ENCODE results near the gene ABCG2.

ABCG2 gene

DNA sequence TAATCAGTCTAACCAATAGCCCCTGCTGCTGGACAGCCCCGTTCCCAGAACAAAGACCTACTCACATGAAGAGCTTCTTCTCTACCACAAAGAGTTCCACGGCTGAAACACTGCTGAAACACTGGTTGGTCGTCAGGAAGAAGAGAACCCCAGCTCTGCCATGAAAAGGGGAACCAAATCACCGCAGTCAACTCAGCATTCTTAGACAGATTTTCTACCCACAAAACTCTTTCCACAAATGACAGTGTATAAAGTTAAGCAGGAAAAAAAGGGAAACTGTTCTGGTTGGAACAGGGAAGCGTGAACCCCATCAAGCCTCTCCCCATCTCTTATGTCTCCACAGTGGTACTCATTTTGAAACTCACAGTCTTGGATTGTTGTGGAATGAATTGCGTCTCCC is 57.3 kb downstream of the ABCG2 start:
- TF ChIP-seq TAF1 (IDR thresholded peaks at IDR 0.05; ENCODE audit: borderline replicate concordance, insufficient read depth, low read length): no peak

DNA sequence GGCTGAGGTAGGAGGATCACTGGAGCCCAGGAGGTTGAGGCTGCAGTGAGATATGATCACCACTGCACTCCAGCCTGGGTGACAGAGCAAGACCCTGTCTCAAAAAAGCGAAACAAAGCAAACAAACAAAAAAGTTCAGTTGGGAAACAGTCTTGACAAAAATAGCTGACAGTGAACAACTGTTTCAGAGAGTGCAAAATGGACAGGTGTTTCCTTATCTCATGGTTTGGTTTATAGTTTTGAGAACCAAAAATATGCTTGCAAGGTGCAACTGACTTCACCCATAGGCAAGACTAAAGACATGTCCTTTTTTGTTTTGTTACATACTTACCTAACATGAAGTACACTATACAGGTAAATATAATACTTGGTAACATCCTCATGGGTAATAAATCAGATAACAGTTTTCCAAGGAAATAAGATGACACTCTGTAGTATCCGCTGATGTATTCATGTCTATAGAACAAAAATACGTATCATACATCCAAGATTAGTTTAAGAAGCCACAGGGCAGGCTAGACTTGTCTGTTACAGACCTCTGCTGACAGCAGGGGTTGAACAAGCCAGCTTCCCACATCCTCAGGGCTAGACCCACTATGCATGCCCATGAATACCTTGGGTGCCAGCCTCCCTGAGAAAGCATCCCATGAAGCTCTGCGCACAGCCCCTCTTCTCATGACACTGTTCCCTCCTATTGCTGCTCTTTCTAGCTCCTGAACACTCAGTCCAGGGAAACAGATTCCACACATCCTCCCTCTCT is 59.3 kb downstream of the ABCG2 start:
- TF ChIP-seq SIN3A (IDR thresholded peaks at IDR 0.05; ENCODE audit: borderline replicate concordance, insufficient read depth, low read length) (no peak), POLR2AphosphoS5 (IDR thresholded peaks at IDR 0.05; ENCODE audit: low read depth, low read length) (no peak), FOXP2 (optimal IDR thresholded peaks at IDR 0.05; ENCODE audit: borderline replicate concordance, extremely low read depth, extremely low read length, insufficient read depth) (no peak), TAF1 (IDR thresholded peaks at IDR 0.05; ENCODE audit: borderline replicate concordance, insufficient read depth, low read length) (no peak)
- TF ChIP-seq, protein P1, sequence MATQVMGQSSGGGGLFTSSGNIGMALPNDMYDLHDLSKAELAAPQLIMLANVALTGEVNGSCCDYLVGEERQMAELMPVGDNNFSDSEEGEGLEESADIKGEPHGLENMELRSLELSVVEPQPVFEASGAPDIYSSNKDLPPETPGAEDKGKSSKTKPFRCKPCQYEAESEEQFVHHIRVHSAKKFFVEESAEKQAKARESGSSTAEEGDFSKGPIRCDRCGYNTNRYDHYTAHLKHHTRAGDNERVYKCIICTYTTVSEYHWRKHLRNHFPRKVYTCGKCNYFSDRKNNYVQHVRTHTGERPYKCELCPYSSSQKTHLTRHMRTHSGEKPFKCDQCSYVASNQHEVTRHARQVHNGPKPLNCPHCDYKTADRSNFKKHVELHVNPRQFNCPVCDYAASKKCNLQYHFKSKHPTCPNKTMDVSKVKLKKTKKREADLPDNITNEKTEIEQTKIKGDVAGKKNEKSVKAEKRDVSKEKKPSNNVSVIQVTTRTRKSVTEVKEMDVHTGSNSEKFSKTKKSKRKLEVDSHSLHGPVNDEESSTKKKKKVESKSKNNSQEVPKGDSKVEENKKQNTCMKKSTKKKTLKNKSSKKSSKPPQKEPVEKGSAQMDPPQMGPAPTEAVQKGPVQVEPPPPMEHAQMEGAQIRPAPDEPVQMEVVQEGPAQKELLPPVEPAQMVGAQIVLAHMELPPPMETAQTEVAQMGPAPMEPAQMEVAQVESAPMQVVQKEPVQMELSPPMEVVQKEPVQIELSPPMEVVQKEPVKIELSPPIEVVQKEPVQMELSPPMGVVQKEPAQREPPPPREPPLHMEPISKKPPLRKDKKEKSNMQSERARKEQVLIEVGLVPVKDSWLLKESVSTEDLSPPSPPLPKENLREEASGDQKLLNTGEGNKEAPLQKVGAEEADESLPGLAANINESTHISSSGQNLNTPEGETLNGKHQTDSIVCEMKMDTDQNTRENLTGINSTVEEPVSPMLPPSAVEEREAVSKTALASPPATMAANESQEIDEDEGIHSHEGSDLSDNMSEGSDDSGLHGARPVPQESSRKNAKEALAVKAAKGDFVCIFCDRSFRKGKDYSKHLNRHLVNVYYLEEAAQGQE (IDR thresholded peaks at IDR 0.05; ENCODE audit: insufficient read depth in 1 of 2, low read depth in 2 of 2, low read length in 2 of 2): no peak

DNA sequence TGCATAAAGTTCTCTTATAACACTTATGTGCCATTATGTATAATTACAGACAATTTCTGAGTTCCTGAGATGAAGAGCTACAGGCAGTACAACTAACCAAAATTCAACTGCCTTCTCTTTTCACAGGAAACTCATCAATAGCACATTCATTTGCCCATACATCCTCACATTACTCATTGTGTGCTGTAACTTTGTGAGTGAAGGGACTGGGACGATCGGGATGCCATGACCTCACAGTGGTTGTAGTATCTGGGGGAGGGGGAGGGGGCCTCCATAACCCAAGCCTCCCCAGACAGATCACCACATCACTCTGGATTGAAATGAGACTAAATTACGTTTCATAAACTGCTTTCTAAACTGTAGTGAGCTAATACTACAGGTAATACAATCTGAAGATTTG is 60.7 kb downstream of the ABCG2 start:
- TF ChIP-seq POLR2AphosphoS5 (IDR thresholded peaks at IDR 0.05; ENCODE audit: low read depth, low read length) (no peak), FOXP2 (optimal IDR thresholded peaks at IDR 0.05; ENCODE audit: borderline replicate concordance, extremely low read depth, extremely low read length, insufficient read depth) (no peak), TAF1 (IDR thresholded peaks at IDR 0.05; ENCODE audit: borderline replicate concordance, insufficient read depth, low read length) (no peak), SIN3A (IDR thresholded peaks at IDR 0.05; ENCODE audit: borderline replicate concordance, insufficient read depth, low read length) (no peak)
- TF ChIP-seq, protein P1 (IDR thresholded peaks at IDR 0.05; ENCODE audit: insufficient read depth in 1 of 2, low read depth in 2 of 2, low read length in 2 of 2): no peak

DNA sequence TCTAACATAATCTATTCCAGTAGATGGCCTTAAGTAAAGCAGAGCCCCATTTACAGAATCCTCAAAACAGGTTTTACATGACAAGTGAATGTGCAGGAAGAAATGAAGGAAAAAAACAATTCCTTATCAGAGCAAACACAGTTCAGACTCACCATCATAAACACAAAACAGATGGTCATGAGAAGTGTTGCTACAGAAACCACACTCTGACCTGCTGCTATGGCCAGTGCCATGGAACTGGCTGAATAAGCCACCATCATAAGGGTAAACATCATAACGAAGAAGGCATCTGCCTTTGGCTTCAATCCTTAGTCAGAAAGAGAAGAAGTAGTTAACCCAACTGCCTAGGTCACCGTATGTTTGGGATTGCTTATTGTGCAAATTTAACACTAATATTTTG is 61.1 kb downstream of the ABCG2 start:
- TF ChIP-seq TAF1 (IDR thresholded peaks at IDR 0.05; ENCODE audit: borderline replicate concordance, insufficient read depth, low read length) (no peak), FOXP2 (optimal IDR thresholded peaks at IDR 0.05; ENCODE audit: borderline replicate concordance, extremely low read depth, extremely low read length, insufficient read depth) (no peak), SIN3A (IDR thresholded peaks at IDR 0.05; ENCODE audit: borderline replicate concordance, insufficient read depth, low read length) (no peak), POLR2AphosphoS5 (IDR thresholded peaks at IDR 0.05; ENCODE audit: low read depth, low read length) (no peak)
- TF ChIP-seq, protein P1 (IDR thresholded peaks at IDR 0.05; ENCODE audit: insufficient read depth in 1 of 2, low read depth in 2 of 2, low read length in 2 of 2): no peak

DNA sequence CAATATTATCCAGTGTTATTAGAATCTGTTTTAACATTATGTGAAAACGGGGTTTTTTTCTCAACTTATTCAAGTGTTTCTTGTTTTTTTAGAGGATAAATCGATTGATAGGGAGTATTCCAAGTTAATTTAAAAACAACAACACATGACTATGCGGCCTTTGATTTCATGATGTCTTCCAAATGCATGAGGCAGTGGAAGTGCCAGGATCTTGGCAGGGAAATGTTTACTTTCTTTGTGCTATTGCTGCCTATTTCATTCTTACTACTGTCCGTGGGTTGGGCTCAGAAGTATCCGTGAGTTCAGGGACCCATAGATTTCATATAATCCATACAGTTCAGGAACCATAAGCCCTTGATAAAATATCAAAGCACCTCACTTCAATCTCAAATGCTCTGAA is 64.6 kb downstream of the ABCG2 start:
- TF ChIP-seq POLR2AphosphoS5 (IDR thresholded peaks at IDR 0.05; ENCODE audit: low read depth, low read length) (no peak), FOXP2 (optimal IDR thresholded peaks at IDR 0.05; ENCODE audit: borderline replicate concordance, extremely low read depth, extremely low read length, insufficient read depth) (no peak), TAF1 (IDR thresholded peaks at IDR 0.05; ENCODE audit: borderline replicate concordance, insufficient read depth, low read length) (no peak), SIN3A (IDR thresholded peaks at IDR 0.05; ENCODE audit: borderline replicate concordance, insufficient read depth, low read length) (no peak)
- TF ChIP-seq, protein P1 (IDR thresholded peaks at IDR 0.05; ENCODE audit: insufficient read depth in 1 of 2, low read depth in 2 of 2, low read length in 2 of 2): no peak

All from PFSK-1 (cell line).